ENCODE results near the gene PC.

PC gene

GRCh38 chr11:66887526-66887925 is 70.7 kb downstream of the PC start:
- Histone ChIP-seq H3K9ac (ENCODE audit: low read depth in 1 of 2, low read length in 2 of 2) (no peak overlapping the region), H3K4me3 (ENCODE audit: low read depth in 1 of 2, low read length in 2 of 2) (no peak overlapping the region), H3K9me3 (ENCODE audit: control insufficient read depth in 1 of 2, low read length in 2 of 2) (no peaks in the 10 kb centered on the region), H3K27me3 (ENCODE audit: control insufficient read depth in 1 of 2, insufficient read depth in 2 of 2, low read length in 2 of 2) (no peaks in the 10 kb centered on the region), H3K4me1 (ENCODE audit: control insufficient read depth in 1 of 2, insufficient read depth in 2 of 2, low read length in 2 of 2) (peaks cover 5 to 9% of the 10 kb centered on the region in 2 donors), H3K27ac (ENCODE audit: low read depth, low read length) (no peak overlapping the region), H3K36me3 (ENCODE audit: control insufficient read depth in 1 of 2, insufficient read depth in 2 of 2, low read length in 2 of 2) (no peaks in the 10 kb centered on the region)

- Histone ChIP-seq H3K27ac (ENCODE audit: low read depth, low read length) (no peak overlapping the region), H3K36me3 (ENCODE audit: control insufficient read depth in 1 of 2, insufficient read depth in 2 of 2, low read length in 2 of 2) (no peaks in the 10 kb centered on the region), H3K9me3 (ENCODE audit: control insufficient read depth in 1 of 2, low read length in 2 of 2) (no peaks in the 10 kb centered on the region), H3K4me1 (ENCODE audit: control insufficient read depth in 1 of 2, insufficient read depth in 2 of 2, low read length in 2 of 2) (peaks cover under 1 to 12% of the 10 kb centered on the region in 2 donors), H3K27me3 (ENCODE audit: control insufficient read depth in 1 of 2, insufficient read depth in 2 of 2, low read length in 2 of 2) (no peaks in the 10 kb centered on the region), H3K9ac (ENCODE audit: low read depth in 1 of 2, low read length in 2 of 2) (no peak overlapping the region), H3K4me3 (ENCODE audit: low read depth in 1 of 2, low read length in 2 of 2) (no peak overlapping the region)
Observed at GRCh38 chr11:66886671-66887221, 71.4 kb downstream of the PC start.

GRCh38 chr11:66885950-66886440 is 72.2 kb downstream of the PC start:
- Histone ChIP-seq H3K27me3 (ENCODE audit: control insufficient read depth in 1 of 2, insufficient read depth in 2 of 2, low read length in 2 of 2) (no peaks in the 10 kb centered on the region), H3K27ac (ENCODE audit: low read depth, low read length) (no peak overlapping the region), H3K4me3 (ENCODE audit: low read depth in 1 of 2, low read length in 2 of 2) (no peak overlapping the region), H3K9ac (ENCODE audit: low read depth in 1 of 2, low read length in 2 of 2) (no peak overlapping the region), H3K36me3 (ENCODE audit: control insufficient read depth in 1 of 2, insufficient read depth in 2 of 2, low read length in 2 of 2) (no peaks in the 10 kb centered on the region), H3K9me3 (ENCODE audit: control insufficient read depth in 1 of 2, low read length in 2 of 2) (no peaks in the 10 kb centered on the region), H3K4me1 (ENCODE audit: control insufficient read depth in 1 of 2, insufficient read depth in 2 of 2, low read length in 2 of 2) (peaks cover 0 to 12% of the 10 kb centered on the region in 2 donors)

- no peaks in the 10 kb centered on the region for H3K9me3 ChIP-seq (ENCODE audit: control insufficient read depth in 1 of 2, low read length in 2 of 2)
- H3K27ac ChIP-seq (ENCODE audit: low read depth, low read length) = no peak overlapping the region
- no peak overlapping the region for H3K9ac ChIP-seq (ENCODE audit: low read depth in 1 of 2, low read length in 2 of 2)
- no peaks in the 10 kb centered on the region for H3K27me3 ChIP-seq (ENCODE audit: control insufficient read depth in 1 of 2, insufficient read depth in 2 of 2, low read length in 2 of 2)
- no peak overlapping the region for H3K4me3 ChIP-seq (ENCODE audit: low read depth in 1 of 2, low read length in 2 of 2)
- peaks cover 0 to 12% of the 10 kb centered on the region in 2 donors for H3K4me1 ChIP-seq (ENCODE audit: control insufficient read depth in 1 of 2, insufficient read depth in 2 of 2, low read length in 2 of 2)
- H3K36me3 ChIP-seq (ENCODE audit: control insufficient read depth in 1 of 2, insufficient read depth in 2 of 2, low read length in 2 of 2) = no peaks in the 10 kb centered on the region
Observed at GRCh38 chr11:66885469-66885868, 72.7 kb downstream of the PC start.

- H3K27me3 ChIP-seq (ENCODE audit: control insufficient read depth in 1 of 2, insufficient read depth in 2 of 2, low read length in 2 of 2) = no peaks in the 10 kb centered on the region
- peaks cover 0 to 12% of the 10 kb centered on the region in 2 donors for H3K4me1 ChIP-seq (ENCODE audit: control insufficient read depth in 1 of 2, insufficient read depth in 2 of 2, low read length in 2 of 2)
- no peak overlapping the region for H3K4me3 ChIP-seq (ENCODE audit: low read depth in 1 of 2, low read length in 2 of 2)
- H3K27ac ChIP-seq (ENCODE audit: low read depth, low read length) = no peak overlapping the region
- no peaks in the 10 kb centered on the region for H3K9me3 ChIP-seq (ENCODE audit: control insufficient read depth in 1 of 2, low read length in 2 of 2)
- H3K9ac ChIP-seq (ENCODE audit: low read depth in 1 of 2, low read length in 2 of 2) = no peak overlapping the region
- no peaks in the 10 kb centered on the region for H3K36me3 ChIP-seq (ENCODE audit: control insufficient read depth in 1 of 2, insufficient read depth in 2 of 2, low read length in 2 of 2)
Observed at GRCh38 chr11:66884443-66884842, 73.7 kb downstream of the PC start.

- Histone ChIP-seq H3K4me1 (ENCODE audit: control insufficient read depth in 1 of 2, insufficient read depth in 2 of 2, low read length in 2 of 2) (peaks cover 0 to 12% of the 10 kb centered on the region in 2 donors), H3K9ac (ENCODE audit: low read depth in 1 of 2, low read length in 2 of 2) (no peak overlapping the region), H3K36me3 (ENCODE audit: control insufficient read depth in 1 of 2, insufficient read depth in 2 of 2, low read length in 2 of 2) (no peaks in the 10 kb centered on the region), H3K4me3 (ENCODE audit: low read depth in 1 of 2, low read length in 2 of 2) (peak overlapping the region; percentile 30 to 46), H3K27me3 (ENCODE audit: control insufficient read depth in 1 of 2, insufficient read depth in 2 of 2, low read length in 2 of 2) (no peaks in the 10 kb centered on the region), H3K27ac (ENCODE audit: low read depth, low read length) (no peak overlapping the region), H3K9me3 (ENCODE audit: control insufficient read depth in 1 of 2, low read length in 2 of 2) (no peaks in the 10 kb centered on the region)
Observed at GRCh38 chr11:66883016-66883965, 74.9 kb downstream of the PC start.

GRCh38 chr11:66882561-66883015 is 75.6 kb downstream of the PC start:
- peak overlapping the region; percentile 30 to 46 for H3K4me3 ChIP-seq (ENCODE audit: low read depth in 1 of 2, low read length in 2 of 2)

GRCh38 chr11:66881927-66882452 is 76.2 kb downstream of the PC start:
- H3K9me3 ChIP-seq (ENCODE audit: control insufficient read depth in 1 of 2, low read length in 2 of 2) = no peaks in the 10 kb centered on the region
- H3K27ac ChIP-seq (ENCODE audit: low read depth, low read length) = no peak overlapping the region
- H3K4me3 ChIP-seq (ENCODE audit: low read depth in 1 of 2, low read length in 2 of 2) = no peak overlapping the region
- peaks cover 0 to 12% of the 10 kb centered on the region in 2 donors for H3K4me1 ChIP-seq (ENCODE audit: control insufficient read depth in 1 of 2, insufficient read depth in 2 of 2, low read length in 2 of 2)
- no peaks in the 10 kb centered on the region for H3K27me3 ChIP-seq (ENCODE audit: control insufficient read depth in 1 of 2, insufficient read depth in 2 of 2, low read length in 2 of 2)
- H3K9ac ChIP-seq (ENCODE audit: low read depth in 1 of 2, low read length in 2 of 2) = no peak overlapping the region
- H3K36me3 ChIP-seq (ENCODE audit: control insufficient read depth in 1 of 2, insufficient read depth in 2 of 2, low read length in 2 of 2) = no peaks in the 10 kb centered on the region

More at GRCh38 chr11:66882561-66883015, 75.6 kb downstream of the PC start:
- H3K27ac ChIP-seq (ENCODE audit: low read depth, low read length) = no peak overlapping the region
- H3K27me3 ChIP-seq (ENCODE audit: control insufficient read depth in 1 of 2, insufficient read depth in 2 of 2, low read length in 2 of 2) = no peaks in the 10 kb centered on the region
- H3K9me3 ChIP-seq (ENCODE audit: control insufficient read depth in 1 of 2, low read length in 2 of 2) = no peaks in the 10 kb centered on the region
- no peaks in the 10 kb centered on the region for H3K36me3 ChIP-seq (ENCODE audit: control insufficient read depth in 1 of 2, insufficient read depth in 2 of 2, low read length in 2 of 2)
- peaks cover 0 to 12% of the 10 kb centered on the region in 2 donors for H3K4me1 ChIP-seq (ENCODE audit: control insufficient read depth in 1 of 2, insufficient read depth in 2 of 2, low read length in 2 of 2)
- no peak overlapping the region for H3K9ac ChIP-seq (ENCODE audit: low read depth in 1 of 2, low read length in 2 of 2)

GRCh38 chr11:66881451-66881835 is 76.7 kb downstream of the PC start:
- Histone ChIP-seq H3K27me3 (ENCODE audit: control insufficient read depth in 1 of 2, insufficient read depth in 2 of 2, low read length in 2 of 2) (no peaks in the 10 kb centered on the region), H3K4me1 (ENCODE audit: control insufficient read depth in 1 of 2, insufficient read depth in 2 of 2, low read length in 2 of 2) (peaks cover 0 to 12% of the 10 kb centered on the region in 2 donors), H3K9me3 (ENCODE audit: control insufficient read depth in 1 of 2, low read length in 2 of 2) (no peaks in the 10 kb centered on the region), H3K9ac (ENCODE audit: low read depth in 1 of 2, low read length in 2 of 2) (no peak overlapping the region), H3K36me3 (ENCODE audit: control insufficient read depth in 1 of 2, insufficient read depth in 2 of 2, low read length in 2 of 2) (no peaks in the 10 kb centered on the region), H3K27ac (ENCODE audit: low read depth, low read length) (no peak overlapping the region), H3K4me3 (ENCODE audit: low read depth in 1 of 2, low read length in 2 of 2) (no peak overlapping the region)
